Stimulated activated CD4-positive, alpha-beta T cell treated with anti-CD3 and anti-CD28 coated beads, Interleukin-1b, Interleukin-23, amount 100 ng/mL, for 24 hours (primary cell): Measurements from ENCODE around the gene CNNM2.
A peak's percentile ranks its signal among the peaks of the same experiment; 100 is the strongest.

Experiments used
- DNase-seq, 4 experiments: peaks; one replicate each; pipeline ENCODE4 v3.0.0-alpha.2; 2020; ENCODE audit warnings: low read depth in 4 of 4, low spot score in 1 of 4

The CNNM2 gene

GRCh38 chr10:103135168-103135567 lies 217.1 kb downstream of the CNNM2 start:
- peak in 1 of 4 experiments; percentile 8 for DNase-seq

DNA sequence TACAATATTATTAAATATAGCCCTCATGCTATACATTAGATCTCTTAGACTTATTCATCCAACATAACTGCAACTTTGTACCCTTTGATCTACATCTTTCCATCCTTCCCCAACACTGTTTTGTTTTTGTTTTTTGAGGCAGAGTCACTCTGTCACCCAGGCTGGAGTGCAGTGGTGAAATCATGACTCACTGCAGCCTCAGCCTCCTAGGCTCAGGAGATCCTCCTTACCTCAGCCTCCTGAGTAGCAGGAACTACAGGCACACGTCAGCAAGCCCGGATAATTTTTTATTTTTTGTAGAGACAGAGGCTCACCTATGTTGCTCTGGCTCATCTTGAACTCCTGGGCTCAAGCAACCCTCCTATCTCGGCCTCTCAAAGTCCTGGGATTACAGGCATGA lies 221.7 kb downstream of the CNNM2 start:
- DNase-seq = no peak
